ENCODE measurements around the gene FBXL14.

DNA sequence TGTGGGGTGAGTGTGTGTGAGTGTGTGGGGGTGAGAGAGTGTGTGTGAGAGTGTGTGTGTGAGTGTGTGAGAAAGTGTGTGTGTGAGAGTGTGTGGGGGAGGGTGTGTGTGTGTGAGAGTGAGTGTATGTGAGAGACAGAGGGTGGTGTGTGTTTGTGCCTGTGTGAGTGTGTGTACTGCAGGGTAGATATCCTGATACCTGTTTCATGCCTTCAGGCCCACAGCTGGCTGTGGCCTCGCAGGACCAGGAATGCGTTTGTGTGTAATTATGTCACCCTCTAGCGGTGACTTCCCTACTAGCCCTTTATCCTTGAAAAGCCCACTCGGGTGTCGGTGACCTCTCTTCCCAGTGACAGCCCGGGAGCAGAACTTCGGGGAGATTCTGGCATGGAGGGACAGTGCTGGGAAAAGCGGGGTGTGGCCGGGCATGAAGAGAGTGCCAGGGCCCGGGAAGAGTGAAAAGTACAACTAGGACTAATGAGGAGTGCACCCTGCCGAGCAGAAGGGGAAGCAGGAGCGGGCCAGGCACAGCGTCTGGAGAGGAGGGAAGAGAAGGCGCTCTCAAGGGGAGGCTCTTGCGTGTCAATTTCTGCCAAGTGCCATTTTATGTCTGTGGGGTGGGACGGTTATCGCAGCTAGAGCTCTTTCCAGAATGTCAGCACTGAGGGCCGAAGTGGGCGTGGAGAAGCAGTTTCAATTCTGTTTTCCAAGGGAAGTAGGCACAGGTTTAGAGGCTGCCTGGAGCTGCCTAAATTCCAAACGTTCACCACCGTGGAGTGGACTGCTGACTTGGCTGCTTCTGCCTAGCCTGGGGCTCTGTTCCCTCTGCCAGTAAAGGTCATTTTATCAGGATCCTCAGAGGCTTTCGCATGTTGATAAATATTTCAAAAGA lies 11.0 kb upstream of the FBXL14 start:
- TF ChIP-seq, protein P1, sequence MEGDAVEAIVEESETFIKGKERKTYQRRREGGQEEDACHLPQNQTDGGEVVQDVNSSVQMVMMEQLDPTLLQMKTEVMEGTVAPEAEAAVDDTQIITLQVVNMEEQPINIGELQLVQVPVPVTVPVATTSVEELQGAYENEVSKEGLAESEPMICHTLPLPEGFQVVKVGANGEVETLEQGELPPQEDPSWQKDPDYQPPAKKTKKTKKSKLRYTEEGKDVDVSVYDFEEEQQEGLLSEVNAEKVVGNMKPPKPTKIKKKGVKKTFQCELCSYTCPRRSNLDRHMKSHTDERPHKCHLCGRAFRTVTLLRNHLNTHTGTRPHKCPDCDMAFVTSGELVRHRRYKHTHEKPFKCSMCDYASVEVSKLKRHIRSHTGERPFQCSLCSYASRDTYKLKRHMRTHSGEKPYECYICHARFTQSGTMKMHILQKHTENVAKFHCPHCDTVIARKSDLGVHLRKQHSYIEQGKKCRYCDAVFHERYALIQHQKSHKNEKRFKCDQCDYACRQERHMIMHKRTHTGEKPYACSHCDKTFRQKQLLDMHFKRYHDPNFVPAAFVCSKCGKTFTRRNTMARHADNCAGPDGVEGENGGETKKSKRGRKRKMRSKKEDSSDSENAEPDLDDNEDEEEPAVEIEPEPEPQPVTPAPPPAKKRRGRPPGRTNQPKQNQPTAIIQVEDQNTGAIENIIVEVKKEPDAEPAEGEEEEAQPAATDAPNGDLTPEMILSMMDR (IDR thresholded peaks at IDR 0.05 in 8 of 11, conservative IDR thresholded peaks at IDR 0.05 in 3 of 11): peak; percentile 61 to 88 (median 81)
- TF ChIP-seq POLR2AphosphoS5 (IDR thresholded peaks at IDR 0.05) (peak; percentile 16 to 62 (median 34)), POLR2A (IDR thresholded peaks at IDR 0.05) (no peak)
